NCI-H146 treated with DMSO at 0.1 percent for 48 hours (cell line): ENCODE data around the gene CREG1.
"Not testable (repeated sequence)": the region's sequence is repeated elsewhere in the genome, so short reads cannot be mapped to it uniquely, and the experiment has no call there.

Source experiments
- DNase-seq: peaks from one replicate; lab custom pipeline; 2025; ENCODE audit not compliant: unreplicated experiment; lab: John Stamatoyannopoulos, UW

CREG1 gene

DNA sequence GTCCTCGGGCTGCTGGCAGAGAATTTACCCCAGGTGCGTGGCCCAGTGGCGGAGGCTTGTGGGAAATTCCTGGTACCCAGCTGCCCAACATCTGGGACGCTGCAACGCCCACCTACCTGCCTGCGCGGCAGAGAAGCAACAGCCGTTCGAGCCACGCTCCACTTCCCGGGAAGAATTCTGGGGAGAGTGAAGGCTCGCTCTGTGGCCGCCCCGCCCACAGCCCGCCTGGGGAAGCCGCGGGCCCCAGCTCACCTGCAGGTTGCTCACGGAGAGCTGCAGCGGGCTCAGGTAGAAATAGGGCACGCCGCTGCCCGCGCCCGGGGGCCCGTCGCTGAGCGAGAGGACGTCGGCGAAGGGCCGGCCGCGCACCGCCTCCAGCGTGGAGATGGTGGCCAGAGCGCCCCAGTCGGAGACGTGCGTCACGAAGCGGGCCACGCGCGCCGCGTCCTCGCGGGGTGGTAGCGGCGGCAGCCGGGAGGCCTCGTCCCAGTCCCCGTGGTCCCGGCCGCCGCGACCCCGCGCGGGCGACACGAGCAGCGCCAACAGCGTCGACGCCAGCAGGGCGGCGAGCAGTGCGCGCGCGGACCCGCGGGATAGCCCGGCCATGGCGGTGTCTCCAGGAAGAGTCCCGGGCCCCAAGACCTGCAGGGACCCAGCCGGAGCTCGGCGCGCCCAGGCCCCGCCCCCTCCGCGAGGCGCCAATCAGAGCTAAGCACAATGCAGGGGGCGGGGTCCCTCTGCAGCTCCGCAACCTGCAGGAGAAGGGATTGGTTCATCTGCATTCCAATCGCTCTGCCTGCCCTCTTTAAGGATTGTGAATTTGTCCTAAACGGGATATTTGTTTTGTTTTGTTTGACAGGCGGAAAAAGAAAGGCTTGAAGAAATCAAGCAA is at the start of gene CREG1:
Gene CREG1, minus strand, starts transcription at position 627 of the 892 bp plus-strand sequence.
- DNase-seq, result peak; percentile 73

DNA sequence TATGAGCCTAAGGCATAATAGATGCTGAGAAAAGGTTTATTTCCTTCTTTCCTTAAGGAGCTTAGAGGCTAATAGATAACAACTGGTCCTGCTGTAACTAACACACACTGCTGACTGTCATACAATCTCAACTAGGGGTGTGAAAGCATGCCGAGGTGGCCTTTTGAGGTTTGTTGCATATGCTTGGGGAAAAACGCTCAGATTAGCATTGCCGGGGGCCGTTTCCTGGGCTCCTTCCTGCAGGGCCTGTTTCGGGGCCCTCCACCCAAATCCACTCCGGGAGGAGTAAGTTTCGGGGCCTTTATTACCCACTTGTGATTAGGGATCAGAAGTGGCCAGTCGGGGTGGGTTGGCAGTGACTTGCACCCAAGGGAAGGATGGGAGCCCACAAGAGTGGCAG is 49.3 kb upstream of the CREG1 start:
- DNase-seq, result no peak

DNA sequence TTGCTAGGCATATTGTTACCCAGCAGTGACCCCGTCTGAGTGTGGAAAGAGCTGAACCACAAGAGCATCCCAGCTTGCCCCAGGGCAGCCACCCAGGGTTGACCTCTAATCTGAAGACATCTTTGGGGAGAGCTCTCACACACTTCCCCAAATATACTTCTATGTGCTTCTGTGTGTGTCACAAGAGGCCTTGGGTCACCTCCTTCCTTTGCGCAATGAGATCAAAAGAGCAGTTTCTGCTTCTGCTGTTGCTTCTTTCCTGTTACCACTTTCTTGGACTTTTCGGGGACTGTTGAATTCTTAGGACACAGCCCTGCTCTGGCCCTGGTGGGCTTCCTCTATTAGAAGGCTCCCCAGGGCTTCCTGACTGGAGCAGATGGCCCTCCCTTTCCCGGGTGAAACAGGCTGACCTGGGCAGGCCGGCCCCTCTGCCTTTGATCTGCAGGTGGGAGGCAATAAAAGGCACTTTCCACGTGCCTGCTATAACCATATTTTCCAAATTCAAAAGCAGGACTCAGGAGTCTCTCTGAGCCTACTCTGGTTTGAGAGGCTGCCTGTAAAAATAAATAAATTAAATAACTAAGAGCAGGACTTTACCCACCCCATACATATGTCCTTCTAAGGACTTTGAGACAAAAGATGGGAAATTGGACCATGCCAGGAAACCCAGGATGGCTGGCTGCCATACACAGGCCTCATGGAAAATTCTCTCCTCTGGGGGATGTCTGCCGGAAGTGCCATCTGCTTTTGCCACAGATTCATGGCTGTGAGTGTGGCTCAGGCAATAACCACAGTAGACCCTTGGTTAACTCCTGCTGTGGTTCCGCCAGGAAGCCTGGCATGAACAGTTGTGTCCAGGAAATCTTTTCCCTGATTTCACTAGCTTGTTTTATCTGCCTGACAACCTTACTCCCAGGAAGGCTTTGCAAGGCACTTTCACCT is 48.2 kb upstream of the CREG1 start:
- no peak for DNase-seq

DNA sequence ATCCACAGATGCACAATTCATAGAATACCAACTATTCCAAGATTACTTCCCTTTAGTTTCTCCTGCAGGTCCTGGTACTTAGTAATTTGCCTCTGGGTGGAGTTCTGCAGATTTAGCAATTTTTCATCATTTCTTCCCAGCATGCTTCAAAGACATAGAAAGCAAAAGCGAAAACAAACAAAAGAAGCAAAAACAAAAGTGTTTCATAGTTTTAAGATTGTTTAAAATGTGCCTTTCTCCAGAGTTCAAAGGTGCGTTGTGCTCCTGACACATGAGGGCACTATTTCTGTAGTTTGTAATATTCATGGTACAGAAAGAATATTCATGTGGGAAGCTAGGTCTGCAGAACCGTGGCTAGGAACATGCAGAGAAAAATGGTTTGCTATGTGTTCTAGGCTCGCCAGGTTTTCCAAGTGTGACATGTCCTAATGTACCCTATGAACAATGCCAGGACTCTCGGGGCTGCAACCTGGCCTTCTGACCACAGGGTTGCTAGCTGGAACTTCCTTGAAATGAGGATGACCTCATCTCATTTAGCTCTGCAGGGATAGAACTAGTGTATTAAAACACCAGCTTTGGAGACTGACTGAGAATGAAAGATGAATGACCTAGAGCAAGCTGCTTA is 46.5 kb upstream of the CREG1 start:
- DNase-seq, result no peak

DNA sequence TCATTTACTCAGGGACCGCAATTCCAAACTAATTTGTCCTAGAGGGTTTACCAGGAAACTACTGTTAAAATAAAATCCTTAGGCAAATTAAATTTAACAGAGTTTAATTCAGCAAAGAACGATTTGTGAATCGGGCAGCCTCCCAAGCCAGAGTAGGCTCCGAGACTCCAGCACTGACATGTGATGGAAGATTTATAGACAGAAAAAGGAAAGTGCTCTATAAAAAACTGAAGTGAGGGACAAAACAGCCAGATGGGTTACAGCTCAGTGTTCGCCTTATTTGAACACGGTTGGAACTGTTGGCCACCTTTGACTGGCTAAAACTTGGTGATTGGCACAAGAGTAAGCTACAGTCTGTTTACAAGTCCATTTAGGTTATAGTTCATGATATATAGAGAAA is 41.3 kb upstream of the CREG1 start:
- DNase-seq, result no peak

DNA sequence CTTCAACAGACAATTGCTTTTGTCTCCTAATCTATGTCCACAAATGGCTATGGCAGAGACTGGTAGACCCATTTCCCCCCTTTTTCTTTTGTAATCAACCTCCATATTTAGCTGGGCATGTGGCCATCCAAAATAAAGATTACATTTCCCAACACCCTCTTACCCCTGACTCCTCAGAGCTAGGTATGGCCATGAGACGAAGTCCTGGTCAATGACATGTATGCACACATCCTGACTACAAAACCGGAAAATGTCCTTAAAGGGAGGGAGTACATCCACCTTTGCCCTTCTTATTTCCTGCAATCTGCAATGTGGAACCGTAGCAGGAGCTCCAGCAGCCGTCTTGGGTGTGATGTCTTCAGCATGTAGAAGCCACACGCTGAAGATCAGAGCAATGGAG is 40.3 kb upstream of the CREG1 start:
- no peak for DNase-seq

DNA sequence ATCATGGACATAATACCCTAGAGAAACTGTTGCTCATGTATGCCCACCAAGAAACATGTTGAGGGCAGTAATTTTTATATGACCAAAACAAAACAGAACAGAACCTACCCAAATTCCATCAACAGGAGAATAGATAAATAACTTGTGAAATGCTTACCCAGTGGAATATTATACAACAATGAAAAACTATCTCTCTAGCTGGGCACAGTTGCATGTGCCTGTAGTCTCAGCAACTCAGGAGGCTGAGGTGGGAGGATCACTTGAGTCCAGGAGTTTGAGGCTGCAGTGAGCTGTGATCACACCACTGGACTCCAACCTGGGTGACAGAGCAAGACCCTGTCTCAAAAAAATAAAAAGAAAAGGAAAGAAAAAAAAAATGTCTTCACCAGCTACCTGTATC is 38.9 kb upstream of the CREG1 start:
- DNase-seq, result no peak

DNA sequence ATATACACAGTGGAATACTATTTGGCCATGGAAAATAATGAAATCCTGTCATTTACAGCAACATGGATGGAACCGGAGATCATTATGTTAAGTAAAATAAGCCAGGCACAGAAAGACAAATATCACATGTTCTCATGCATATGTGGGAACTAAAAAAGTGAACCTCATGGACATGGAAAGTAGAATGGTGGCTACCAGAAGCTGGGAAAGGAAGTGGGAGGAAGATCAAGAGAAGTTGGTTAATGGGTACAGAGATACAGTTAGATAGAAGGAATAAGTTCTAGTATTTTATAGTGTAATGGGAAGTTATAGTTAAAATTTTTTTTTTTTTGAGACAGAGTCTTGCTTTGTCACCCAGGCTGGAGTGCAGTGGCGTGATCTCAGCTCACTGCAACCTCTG is 34.8 kb upstream of the CREG1 start:
- DNase-seq, result no peak

DNA sequence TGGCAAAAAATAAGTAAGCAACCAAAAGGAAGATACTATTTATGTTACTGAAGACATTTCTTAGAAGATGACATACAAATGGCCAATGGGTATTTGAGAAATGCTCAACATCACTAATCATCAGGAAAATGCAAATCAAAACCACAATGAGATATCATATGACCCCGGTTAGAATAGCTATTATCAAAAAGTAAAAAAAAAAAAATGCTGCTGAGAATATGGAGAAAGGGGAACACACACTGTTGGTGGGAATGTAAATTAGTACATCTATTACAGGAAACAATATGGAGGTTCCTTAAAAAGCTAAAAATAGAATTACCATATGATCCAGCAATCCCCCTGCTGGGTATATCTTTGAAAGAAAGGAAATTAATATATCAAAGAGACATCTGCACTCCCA is 34.3 kb upstream of the CREG1 start:
- DNase-seq, result no peak

DNA sequence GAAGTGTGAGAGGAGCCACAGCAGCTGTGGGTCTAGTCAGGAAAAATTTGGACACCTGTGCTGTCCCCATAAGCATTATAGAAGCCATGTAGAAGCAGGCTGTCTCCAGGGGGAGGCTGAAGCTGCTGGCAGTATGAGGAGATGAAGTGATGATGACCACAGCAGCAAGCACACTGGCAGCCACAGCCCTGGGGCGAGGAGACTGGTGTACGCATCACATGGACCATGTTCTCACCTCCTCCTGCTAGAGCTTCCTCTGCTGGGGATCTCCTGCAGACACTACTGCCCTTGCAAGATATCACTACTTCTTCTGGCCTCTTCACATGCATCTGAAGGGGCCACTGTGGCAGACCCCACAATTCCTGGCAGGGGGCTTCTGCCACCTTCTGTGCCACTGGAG is 33.8 kb upstream of the CREG1 start:
- DNase-seq, result no peak

DNA sequence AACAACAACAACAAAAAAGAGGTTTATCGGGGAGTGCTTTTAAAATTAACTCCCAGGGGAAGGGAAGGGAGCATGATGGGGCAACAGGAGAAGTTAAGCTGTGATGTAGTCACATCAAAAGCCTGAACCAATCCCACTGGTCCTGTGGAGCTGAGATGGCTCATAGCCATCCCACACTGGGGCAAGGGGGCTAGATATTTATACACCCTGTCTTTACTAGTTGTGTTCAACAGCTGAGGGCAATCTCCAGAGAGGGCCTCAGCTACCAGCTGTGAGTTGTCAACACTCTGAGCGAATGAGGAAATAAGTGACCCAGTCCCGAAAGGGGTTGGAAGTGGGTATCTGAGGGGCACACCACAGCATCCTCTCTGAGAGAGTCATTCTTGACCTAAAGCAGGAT is 31.0 kb upstream of the CREG1 start:
- DNase-seq, result no peak

DNA sequence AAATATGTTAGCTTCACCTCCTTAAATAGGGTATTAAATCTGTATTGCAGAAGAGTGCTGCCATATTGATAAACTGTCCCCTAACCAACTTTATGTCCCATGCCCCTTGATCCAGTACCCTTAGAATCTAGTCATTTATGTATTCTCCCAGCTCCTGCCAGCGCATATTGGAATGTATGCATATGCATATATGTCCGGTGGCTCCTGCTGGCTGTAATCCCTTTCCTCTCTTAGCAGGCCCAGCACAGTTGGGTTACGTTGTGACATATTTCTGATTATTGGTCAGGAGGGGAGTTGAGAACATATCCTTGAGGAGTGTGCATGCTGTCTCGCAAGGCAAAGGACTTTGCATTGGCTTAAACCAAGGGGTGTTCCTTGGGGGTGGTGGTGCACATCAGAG is 29.2 kb upstream of the CREG1 start:
- DNase-seq, result no peak

DNA sequence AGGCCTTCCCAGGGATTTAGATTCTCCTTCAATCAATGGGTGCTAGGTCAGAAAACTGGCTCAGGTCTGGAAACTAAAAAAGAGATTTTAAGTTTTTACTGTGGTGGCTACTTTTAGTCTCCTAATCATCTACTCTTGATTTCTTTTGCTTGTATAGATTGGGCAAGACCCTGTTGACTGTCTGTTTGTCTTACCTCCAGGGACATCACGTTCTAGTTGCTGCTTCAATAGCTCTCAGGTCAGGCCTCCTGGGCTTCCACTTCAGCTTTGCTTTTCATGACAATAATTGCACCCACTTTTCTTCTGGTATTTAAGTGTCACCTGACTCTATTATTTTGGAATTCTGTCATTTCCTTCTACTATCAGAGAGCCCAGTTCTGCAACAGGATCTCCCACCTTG is 28.5 kb upstream of the CREG1 start:
- DNase-seq, result no peak

DNA sequence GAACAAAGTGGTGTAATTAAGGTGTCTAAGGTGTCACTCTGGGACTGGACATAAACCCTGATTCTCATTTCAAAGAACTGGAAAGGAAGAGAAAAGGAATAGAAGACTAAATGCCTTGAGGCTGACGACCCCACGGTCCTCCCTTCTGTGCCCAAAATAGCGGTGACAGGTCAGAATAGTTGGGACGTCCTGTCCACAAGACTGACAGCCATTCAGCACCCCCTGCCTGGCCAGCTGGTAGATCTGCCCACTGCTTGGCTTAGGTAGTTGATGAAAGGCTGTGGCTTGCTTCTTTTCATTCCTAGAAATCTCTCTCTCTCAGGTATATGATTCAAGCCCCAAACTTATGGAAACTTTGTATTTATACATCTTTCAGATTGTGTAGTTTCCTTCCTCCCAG is 26.4 kb upstream of the CREG1 start:
- DNase-seq, result no peak

DNA sequence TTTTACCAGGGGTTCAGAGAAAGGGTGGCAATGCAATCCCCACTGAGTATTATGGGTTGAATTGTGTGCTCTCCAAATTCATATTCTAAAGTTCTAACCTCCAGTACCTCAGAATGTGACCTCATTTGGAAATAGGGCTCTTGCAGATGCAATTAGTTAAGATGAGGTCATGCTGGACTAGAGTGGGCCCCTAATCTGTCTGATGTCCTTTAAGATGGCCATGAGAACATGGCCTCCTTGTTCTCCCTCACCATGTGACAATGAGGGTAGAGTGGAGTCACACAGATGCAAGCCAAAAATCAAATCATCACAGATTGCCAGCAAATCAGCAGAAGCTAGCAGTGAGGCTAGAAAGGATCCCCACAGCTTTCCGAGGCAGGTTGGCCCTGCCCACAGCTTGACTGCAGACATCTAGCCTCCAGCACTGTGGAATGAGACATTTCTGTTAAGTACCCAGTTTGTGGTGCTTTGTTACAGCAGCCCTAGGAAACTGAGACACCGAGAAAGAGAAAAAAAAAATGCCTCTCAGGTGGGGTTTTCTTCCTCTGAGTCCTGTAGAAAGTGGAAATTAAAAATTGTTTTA is 25.5 kb upstream of the CREG1 start:
- no peak for DNase-seq

DNA sequence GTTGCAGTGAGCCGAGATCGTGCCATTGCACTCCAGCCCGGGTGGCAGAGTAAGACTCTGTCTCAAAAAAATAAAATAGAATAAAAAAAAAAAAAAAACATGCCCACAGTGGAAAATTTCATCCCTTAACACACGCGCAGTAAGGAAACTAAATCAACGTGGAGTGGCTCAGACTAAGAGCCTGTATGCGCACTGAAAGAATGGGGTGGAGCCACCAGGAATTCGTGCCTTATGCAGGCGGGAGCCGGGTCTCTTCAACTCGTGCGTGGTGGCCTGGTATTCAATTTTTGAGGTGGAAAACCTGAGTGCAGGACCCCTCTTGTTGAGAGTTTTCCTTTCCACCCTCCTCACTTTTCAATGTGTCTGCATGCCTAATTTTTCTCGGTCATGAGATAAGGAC is 22.1 kb upstream of the CREG1 start:
- DNase-seq, result no peak

DNA sequence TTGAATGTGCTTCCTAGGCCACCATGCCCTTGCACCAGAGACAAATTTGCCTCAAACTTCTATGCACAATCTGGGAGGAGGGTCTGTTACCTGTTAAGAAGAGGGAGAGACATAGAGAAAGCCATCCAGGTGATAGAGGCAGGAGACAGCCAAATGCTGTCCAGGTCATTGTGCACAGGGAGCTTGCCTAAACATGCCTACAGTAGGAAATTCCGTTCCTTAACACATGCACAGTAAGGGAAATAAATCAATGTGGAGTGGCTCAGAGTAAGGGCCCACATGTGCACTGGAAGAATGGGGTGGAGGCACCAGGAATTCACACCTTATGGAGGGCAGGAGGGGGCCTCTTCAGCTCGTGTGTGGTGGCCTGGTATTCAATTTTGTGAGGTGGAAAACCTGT is 19.5 kb upstream of the CREG1 start:
- DNase-seq, result no peak

DNA sequence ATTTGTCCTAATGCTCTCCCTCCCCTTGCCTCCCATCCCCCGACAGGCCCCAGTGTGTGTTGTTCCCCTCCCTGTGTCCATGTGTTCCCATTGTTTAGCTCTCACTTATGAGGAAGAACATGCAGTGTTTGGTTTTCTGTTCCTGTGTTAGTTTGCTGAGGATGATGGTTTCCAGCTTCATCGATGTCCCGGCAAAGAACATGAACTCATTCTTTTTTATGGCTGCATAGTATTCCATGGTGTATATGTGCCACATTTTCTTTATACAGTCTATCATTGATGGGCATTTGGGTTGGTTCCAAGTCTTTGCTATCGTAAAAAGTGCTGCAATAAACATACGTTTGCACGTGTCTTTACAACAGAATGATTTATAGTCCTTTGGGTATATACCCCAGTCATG is 17.1 kb upstream of the CREG1 start:
- DNase-seq, result not testable (repeated sequence)

DNA sequence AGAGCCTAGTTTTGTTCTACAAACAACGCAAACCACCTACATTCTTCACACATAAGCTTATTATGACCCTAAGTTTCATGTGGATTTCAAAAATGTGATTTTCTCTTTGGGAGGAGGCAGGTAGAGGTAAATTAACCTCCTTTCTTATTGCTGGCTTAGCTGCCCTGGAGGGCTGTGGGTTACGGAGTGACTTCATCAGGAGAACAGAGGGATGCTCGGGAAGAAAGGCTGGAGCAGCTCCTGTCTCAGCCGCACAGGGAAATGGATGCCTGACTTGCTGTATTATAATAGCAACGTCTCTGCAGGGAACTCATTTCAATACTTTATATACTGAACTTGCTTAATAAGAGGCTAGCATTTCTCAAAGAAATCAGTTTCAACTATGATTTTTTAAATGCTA is 14.1 kb upstream of the CREG1 start:
- DNase-seq, result no peak

DNA sequence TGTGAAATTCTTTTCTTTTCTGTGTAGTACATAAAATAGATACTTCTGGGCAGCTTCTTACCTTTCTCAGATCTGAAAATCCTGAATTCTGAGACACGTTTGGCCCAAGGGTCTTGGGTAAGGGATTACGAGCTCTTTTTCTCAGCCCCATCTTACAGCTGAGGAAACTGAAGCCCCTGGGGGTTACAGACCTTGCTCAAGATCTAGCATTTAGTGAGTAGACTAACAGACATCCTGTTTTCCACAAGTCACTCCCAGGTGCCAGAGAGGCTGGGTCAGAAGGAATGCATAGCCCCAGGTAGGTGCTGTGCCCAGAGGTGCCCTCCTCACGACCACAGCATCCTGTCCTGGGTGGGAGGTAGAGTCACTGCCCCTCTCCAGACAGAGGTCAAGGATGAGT is 13.2 kb upstream of the CREG1 start:
- DNase-seq, result no peak

DNA sequence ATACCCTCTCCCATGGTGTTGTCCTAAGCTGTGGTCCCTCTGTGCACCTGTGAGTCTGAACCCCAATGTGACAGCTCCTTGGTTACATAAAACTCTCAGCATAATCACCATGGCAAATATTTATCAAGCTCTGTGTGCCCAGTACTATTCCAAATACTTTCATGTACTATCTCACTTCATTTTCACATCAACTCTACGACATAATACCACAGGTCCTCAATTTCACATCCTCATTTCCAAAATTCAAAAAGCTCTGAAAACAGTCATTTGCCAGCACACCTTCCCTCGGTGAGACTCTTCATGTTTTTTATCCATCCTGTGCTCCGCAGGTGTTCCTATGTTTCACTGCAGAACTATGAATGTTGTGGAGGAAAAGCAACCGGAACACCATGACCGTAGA is 12.4 kb upstream of the CREG1 start:
- no peak for DNase-seq
